HepG2 (cell line): ENCODE data around the gene KCNK6. TPM values are rescaled to one million over a fixed set of nuclear protein-coding genes. Genes with fewer than 3 reads are reported as not detected.

Experiments used
- GATAD1 ChIP-seq: IDR thresholded peaks from 2 replicates; pipeline ENCODE4 v1.6.1; 2016; ENCODE audit warnings: missing genetic modification reagents, missing compliant biosample characterization
- HDAC2 ChIP-seq: sonication (generic); formaldehyde crosslinking; IDR thresholded peaks from 2 replicates; pipeline ENCODE4 v1.4.0; 2020; ENCODE audit warnings: missing genetic modification reagents
- HOXA3 ChIP-seq: sonication (generic); formaldehyde crosslinking; IDR thresholded peaks from 2 replicates; pipeline ENCODE4 v1.5.0; 2020; ENCODE audit warnings: missing genetic modification reagents
- MLLT10 ChIP-seq: sonication (generic); formaldehyde crosslinking; IDR thresholded peaks from 2 replicates; pipeline ENCODE4 v1.4.0; 2020; ENCODE audit warnings: missing genetic modification reagents
- MTA1 ChIP-seq: sonication (generic); formaldehyde crosslinking; IDR thresholded peaks from 2 replicates; pipeline ENCODE4 v1.4.0; 2020; ENCODE audit warnings: missing genetic modification reagents, mild to moderate bottlenecking, borderline replicate concordance
- NONO ChIP-seq, 2 experiments: fragments of 450-650 bp in 1 of 2; sonication (generic) in 1 of 2; formaldehyde crosslinking in 1 of 2; IDR thresholded peaks in 1 of 2; conservative IDR thresholded peaks in 1 of 2; 2 replicates each; pipeline versions ENCODE4 v1.6.1 to v1.8.0; 2017 to 2022; ENCODE audit warnings: mild to moderate bottlenecking in 1 of 2, missing genetic modification reagents in 1 of 2, moderate library complexity in 1 of 2
- PHF20 ChIP-seq: sonication (generic); formaldehyde crosslinking; IDR thresholded peaks from 2 replicates; pipeline ENCODE4 v1.5.0; 2020; ENCODE audit warnings: mild to moderate bottlenecking, missing genetic modification reagents
- ZKSCAN5 ChIP-seq: sonication (generic); formaldehyde crosslinking; IDR thresholded peaks from 2 replicates; pipeline ENCODE4 v1.5.1; 2020; ENCODE audit warnings: mild to moderate bottlenecking, missing genetic modification reagents
- ZNF562 ChIP-seq: sonication (generic); formaldehyde crosslinking; IDR thresholded peaks from 2 replicates; pipeline ENCODE4 v1.8.0; 2022; ENCODE audit warnings: missing genetic modification reagents, borderline replicate concordance
- ZNF839 ChIP-seq: sonication (generic); formaldehyde crosslinking; IDR thresholded peaks from 2 replicates; pipeline ENCODE4 v1.4.0; 2020; ENCODE audit warnings: missing genetic modification reagents, mild to moderate bottlenecking, borderline replicate concordance
- polyA plus RNA-seq, 8 experiments: library from polyadenylated mRNA; depleted of rRNA in 3 of 8; stranded (reverse) in 7 of 8; unstranded in 1 of 8; fragments of >200 nt; fragmentation: Illumina TruSeq in 4 of 8; extraction: Trizol in 4 of 8; gene quantifications; 2 replicates each; pipeline versions ENCODE4 v1.2.1 to v1.2.3, GENCODE V29; 2011 to 2016; ENCODE audit warnings: low read depth in 4 of 8, missing spikeins in 1 of 8, mixed read lengths in 1 of 8; ENCODE audit not compliant: insufficient read depth in 1 of 8
- total RNA-seq, 5 experiments: library from RNA; depleted of rRNA; stranded (reverse); fragments of >200 nt; fragmentation: Illumina TruSeq; extraction: Trizol; gene quantifications; 2 replicates each; pipeline ENCODE4 v1.2.3, GENCODE V29; 2016; ENCODE audit warnings: low read depth in 1 of 5
- TF ChIP-seq, protein P1 (sequence below): sonication (generic); formaldehyde crosslinking; IDR thresholded peaks from 2 replicates; pipeline ENCODE4 v1.4.0; 2020; ENCODE audit warnings: missing genetic modification reagents
- TF ChIP-seq, protein P2 (sequence below): fragments of 450-650 bp; IDR thresholded peaks from 2 replicates; pipeline ENCODE4 v1.6.1; 2017; ENCODE audit warnings: mild to moderate bottlenecking
- TF ChIP-seq, protein P3 (sequence below): fragments of 450-650 bp; IDR thresholded peaks from 2 replicates; pipeline ENCODE4 v1.6.1; 2017
- TF ChIP-seq, protein P4 (sequence below): sonication (generic); formaldehyde crosslinking; IDR thresholded peaks from 2 replicates; pipeline ENCODE4 v1.4.0; 2020; ENCODE audit warnings: missing genetic modification reagents
- TF ChIP-seq, protein P5 (sequence below): sonication (generic); formaldehyde crosslinking; IDR thresholded peaks from 2 replicates; pipeline ENCODE4 v1.8.0; 2022; ENCODE audit warnings: mild to moderate bottlenecking, missing genetic modification reagents, moderate library complexity
- TF ChIP-seq, protein P6 (sequence below): conservative IDR thresholded peaks from 2 replicates; pipeline ENCODE4 v1.6.1; 2018; ENCODE audit warnings: missing genetic modification reagents

Gene KCNK6
- total and polyA plus RNA-seq, 2 of the 13 experiments (the other 11 are each of a cell fraction or from before 2014, with no cell fraction given), result 0.03 TPM; not detected in 1

DNA sequence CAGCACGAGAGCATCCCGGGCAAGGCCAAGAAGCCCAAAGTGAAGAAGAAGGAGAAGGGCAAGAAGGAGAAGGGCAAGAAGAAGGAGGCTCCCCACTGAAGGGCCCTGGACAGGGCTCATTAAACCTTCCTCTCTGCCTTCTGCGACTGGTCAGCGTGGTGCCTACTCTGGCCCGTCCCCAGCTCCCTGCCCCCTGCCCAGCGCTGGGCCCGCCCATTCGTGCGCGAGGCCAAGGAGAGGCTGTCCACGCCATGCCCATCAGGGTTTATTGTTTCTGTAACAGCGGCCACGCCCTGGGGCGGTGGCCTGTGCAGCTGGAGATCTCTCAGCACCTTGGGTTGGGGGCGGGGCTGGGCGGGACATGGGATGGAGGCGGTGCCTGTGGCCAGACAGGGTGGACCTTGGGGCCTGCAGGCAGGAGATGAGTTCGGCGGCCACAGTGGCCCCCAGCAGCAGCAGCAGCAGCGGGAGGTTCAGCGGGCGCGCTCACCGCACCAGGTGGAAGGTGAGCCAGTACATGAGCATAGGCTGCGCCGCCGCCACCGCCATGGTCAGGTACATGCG lies 14.7 kb upstream of the KCNK6 start (continued):
- TF ChIP-seq, protein P1, sequence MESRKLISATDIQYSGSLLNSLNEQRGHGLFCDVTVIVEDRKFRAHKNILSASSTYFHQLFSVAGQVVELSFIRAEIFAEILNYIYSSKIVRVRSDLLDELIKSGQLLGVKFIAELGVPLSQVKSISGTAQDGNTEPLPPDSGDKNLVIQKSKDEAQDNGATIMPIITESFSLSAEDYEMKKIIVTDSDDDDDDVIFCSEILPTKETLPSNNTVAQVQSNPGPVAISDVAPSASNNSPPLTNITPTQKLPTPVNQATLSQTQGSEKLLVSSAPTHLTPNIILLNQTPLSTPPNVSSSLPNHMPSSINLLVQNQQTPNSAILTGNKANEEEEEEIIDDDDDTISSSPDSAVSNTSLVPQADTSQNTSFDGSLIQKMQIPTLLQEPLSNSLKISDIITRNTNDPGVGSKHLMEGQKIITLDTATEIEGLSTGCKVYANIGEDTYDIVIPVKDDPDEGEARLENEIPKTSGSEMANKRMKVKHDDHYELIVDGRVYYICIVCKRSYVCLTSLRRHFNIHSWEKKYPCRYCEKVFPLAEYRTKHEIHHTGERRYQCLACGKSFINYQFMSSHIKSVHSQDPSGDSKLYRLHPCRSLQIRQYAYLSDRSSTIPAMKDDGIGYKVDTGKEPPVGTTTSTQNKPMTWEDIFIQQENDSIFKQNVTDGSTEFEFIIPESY (CRISPR knock-in tag), result peak; percentile 45; the same call in 1 of the 2 replicates
- TF ChIP-seq, protein P2, sequence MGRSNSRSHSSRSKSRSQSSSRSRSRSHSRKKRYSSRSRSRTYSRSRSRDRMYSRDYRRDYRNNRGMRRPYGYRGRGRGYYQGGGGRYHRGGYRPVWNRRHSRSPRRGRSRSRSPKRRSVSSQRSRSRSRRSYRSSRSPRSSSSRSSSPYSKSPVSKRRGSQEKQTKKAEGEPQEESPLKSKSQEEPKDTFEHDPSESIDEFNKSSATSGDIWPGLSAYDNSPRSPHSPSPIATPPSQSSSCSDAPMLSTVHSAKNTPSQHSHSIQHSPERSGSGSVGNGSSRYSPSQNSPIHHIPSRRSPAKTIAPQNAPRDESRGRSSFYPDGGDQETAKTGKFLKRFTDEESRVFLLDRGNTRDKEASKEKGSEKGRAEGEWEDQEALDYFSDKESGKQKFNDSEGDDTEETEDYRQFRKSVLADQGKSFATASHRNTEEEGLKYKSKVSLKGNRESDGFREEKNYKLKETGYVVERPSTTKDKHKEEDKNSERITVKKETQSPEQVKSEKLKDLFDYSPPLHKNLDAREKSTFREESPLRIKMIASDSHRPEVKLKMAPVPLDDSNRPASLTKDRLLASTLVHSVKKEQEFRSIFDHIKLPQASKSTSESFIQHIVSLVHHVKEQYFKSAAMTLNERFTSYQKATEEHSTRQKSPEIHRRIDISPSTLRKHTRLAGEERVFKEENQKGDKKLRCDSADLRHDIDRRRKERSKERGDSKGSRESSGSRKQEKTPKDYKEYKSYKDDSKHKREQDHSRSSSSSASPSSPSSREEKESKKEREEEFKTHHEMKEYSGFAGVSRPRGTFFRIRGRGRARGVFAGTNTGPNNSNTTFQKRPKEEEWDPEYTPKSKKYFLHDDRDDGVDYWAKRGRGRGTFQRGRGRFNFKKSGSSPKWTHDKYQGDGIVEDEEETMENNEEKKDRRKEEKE, result no peak
- TF ChIP-seq HDAC2 (CRISPR knock-in tag), result no peak
- no peak for TF ChIP-seq PHF20 (CRISPR knock-in tag)
- TF ChIP-seq, protein P3, sequence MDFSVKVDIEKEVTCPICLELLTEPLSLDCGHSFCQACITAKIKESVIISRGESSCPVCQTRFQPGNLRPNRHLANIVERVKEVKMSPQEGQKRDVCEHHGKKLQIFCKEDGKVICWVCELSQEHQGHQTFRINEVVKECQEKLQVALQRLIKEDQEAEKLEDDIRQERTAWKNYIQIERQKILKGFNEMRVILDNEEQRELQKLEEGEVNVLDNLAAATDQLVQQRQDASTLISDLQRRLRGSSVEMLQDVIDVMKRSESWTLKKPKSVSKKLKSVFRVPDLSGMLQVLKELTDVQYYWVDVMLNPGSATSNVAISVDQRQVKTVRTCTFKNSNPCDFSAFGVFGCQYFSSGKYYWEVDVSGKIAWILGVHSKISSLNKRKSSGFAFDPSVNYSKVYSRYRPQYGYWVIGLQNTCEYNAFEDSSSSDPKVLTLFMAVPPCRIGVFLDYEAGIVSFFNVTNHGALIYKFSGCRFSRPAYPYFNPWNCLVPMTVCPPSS, result no peak
- TF ChIP-seq, protein P4, sequence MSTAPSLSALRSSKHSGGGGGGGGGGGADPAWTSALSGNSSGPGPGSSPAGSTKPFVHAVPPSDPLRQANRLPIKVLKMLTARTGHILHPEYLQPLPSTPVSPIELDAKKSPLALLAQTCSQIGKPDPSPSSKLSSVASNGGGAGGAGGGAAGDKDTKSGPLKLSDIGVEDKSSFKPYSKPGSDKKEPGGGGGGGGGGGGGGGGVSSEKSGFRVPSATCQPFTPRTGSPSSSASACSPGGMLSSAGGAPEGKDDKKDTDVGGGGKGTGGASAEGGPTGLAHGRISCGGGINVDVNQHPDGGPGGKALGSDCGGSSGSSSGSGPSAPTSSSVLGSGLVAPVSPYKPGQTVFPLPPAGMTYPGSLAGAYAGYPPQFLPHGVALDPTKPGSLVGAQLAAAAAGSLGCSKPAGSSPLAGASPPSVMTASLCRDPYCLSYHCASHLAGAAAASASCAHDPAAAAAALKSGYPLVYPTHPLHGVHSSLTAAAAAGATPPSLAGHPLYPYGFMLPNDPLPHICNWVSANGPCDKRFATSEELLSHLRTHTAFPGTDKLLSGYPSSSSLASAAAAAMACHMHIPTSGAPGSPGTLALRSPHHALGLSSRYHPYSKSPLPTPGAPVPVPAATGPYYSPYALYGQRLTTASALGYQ (CRISPR knock-in tag), result no peak
- TF ChIP-seq, protein P5, sequence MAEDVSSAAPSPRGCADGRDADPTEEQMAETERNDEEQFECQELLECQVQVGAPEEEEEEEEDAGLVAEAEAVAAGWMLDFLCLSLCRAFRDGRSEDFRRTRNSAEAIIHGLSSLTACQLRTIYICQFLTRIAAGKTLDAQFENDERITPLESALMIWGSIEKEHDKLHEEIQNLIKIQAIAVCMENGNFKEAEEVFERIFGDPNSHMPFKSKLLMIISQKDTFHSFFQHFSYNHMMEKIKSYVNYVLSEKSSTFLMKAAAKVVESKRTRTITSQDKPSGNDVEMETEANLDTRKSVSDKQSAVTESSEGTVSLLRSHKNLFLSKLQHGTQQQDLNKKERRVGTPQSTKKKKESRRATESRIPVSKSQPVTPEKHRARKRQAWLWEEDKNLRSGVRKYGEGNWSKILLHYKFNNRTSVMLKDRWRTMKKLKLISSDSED, result no peak
- TF ChIP-seq NONO (IDR thresholded peaks at IDR 0.05), result no peak
- no peak for TF ChIP-seq NONO (CRISPR knock-in tag; conservative IDR thresholded peaks at IDR 0.05)
- TF ChIP-seq ZNF839 (CRISPR knock-in tag), result no peak
- 0 out of 2 replicates have a peak, but pooled peaks have one; percentile 53 for TF ChIP-seq HOXA3 (CRISPR knock-in tag)
- TF ChIP-seq MLLT10 (CRISPR knock-in tag), result no peak
- no peak for TF ChIP-seq ZNF562 (CRISPR knock-in tag)
- TF ChIP-seq, protein P6, sequence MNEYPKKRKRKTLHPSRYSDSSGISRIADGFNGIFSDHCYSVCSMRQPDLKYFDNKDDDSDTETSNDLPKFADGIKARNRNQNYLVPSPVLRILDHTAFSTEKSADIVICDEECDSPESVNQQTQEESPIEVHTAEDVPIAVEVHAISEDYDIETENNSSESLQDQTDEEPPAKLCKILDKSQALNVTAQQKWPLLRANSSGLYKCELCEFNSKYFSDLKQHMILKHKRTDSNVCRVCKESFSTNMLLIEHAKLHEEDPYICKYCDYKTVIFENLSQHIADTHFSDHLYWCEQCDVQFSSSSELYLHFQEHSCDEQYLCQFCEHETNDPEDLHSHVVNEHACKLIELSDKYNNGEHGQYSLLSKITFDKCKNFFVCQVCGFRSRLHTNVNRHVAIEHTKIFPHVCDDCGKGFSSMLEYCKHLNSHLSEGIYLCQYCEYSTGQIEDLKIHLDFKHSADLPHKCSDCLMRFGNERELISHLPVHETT (CRISPR knock-in tag), result no peak
- TF ChIP-seq ZKSCAN5 (CRISPR knock-in tag), result no peak
- TF ChIP-seq MTA1 (CRISPR knock-in tag), result 0 out of 2 replicates have a peak, but pooled peaks have one; percentile 28
- no peak for TF ChIP-seq GATAD1 (CRISPR knock-in tag)
